Lower leg skin (tissue), 4 donors: ENCODE measurements around the gene CCDC78. TPM values are rescaled to one million over a fixed set of nuclear protein-coding genes. Genes with fewer than 3 reads are reported as not detected.

Source experiments
- DNase-seq, 2 donors: peaks; one replicate each; pipeline ENCODE4 v3.0.0-alpha.2; 2019; ENCODE audit warnings: low spot score in 2 of 2
- H3K4me3 ChIP-seq: fragments of 200-600 bp; sonication (generic); 2 replicates; pipeline ENCODE4 v1.5.1; 2017; ENCODE audit warnings: mild to moderate bottlenecking, low read depth; ENCODE audit not compliant: poor library complexity, severe bottlenecking
- CTCF ChIP-seq, 3 donors: fragments of 450-650 bp; IDR thresholded peaks; one replicate each; pipeline ENCODE4 v1.5.1; 2016; ENCODE audit warnings: antibody characterized with exemption in 3 of 3, mild to moderate bottlenecking in 3 of 3, moderate library complexity in 2 of 3
- POLR2A ChIP-seq, 2 donors: fragments of 450-650 bp; IDR thresholded peaks; one replicate each; pipeline ENCODE4 v1.6.1; 2016 to 2017; ENCODE audit warnings: antibody characterized with exemption in 2 of 2, mild to moderate bottlenecking in 1 of 2, moderate library complexity in 1 of 2
- WGBS, 2 donors: methylation state at CpG; one replicate each; pipeline ENCODE4 v1.1.5; 2018; 5-methylcytosine and 5-hydroxymethylcytosine counted together
- intact Hi-C: fragments of 100-400 bp; cut with DNase I; formaldehyde crosslinking; loops from one replicate; pipeline ENCODE4 v1.15.0; 2023; ENCODE audit warnings: low total_unique reads
- total RNA-seq, 4 donors: library from RNA; depleted of rRNA; stranded (reverse); fragments of >200 nt; gene quantifications; one replicate each; pipeline ENCODE4 v1.1.0, GENCODE V29; 2016

CCDC78 gene
- total RNA-seq, 4 donors from 2014 or later: 0.52 to 0.55 TPM; not detected in 2

- 62 to 72% methylated on average over 7 of the region's 7 CpGs for WGBS, 2 donors
- no peak for DNase-seq
- intact Hi-C loops: no loop called here
- H3K4me3 ChIP-seq: no peak overlapping the region
- TF ChIP-seq CTCF (IDR thresholded peaks at IDR 0.05): no peak
- TF ChIP-seq POLR2A (IDR thresholded peaks at IDR 0.05): no peak
Observed at GRCh38 chr16:725041-725376, 1.2 kb downstream of the CCDC78 start.

- no peak for DNase-seq
- WGBS, 2 donors: 52 to 80% methylated on average over 1 to 17 of the region's 29 CpGs
- no peak for TF ChIP-seq POLR2A (IDR thresholded peaks at IDR 0.05)
- TF ChIP-seq CTCF (IDR thresholded peaks at IDR 0.05): no peak
- no peak overlapping the region for H3K4me3 ChIP-seq
- intact Hi-C loops: no loop called here
Observed at GRCh38 chr16:724188-725040, 1.8 kb downstream of the CCDC78 start.

GRCh38 chr16:723695-724094 is 2.5 kb downstream of the CCDC78 start:
- TF ChIP-seq CTCF (IDR thresholded peaks at IDR 0.05) (no peak), POLR2A (IDR thresholded peaks at IDR 0.05) (no peak)
- no peak overlapping the region for H3K4me3 ChIP-seq
- intact Hi-C loops: no loop called here
- 79 to 80% methylated on average over 9 of the region's 9 CpGs for WGBS, 2 donors
- no peak for DNase-seq

DNA sequence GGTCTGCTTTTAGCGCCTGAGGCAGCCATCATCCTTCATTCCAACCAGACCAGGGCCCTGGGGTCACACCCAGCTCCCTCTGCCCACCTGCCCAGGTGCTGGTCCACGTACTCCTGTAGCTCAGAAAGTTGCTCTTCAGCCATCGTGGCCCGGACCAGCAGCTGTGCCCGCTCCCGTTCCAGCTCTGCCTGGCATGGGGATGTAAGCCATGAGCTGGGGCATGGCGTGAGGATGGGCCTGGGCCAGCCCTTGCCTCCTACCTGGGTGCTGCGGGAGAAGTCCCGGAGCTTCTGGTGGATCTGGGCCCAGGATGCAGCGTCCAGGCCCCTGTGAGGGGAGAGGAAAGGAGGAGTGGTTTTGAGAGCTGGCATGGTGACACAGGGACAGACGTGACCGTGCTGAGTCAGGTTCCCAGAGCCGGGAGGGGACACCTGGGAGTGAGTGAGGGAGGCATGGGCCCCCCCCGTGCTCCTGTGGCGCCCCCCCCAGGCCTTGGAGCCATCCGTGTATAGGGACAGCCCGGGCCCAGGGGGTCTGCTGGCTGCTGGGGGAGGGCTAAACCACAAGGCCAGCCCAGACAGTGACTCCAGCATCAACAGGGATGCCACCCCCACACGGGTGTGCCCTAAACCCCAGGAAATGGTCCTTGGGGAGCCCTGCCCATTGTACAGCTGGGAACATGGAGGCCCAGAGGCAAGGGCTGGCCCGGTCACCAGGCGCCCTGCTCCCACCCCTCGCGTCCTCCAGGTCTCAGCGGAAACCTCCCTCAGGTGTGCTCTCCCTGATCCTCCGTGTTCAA is 3.2 kb downstream of the CCDC78 start:
- TF ChIP-seq POLR2A (IDR thresholded peaks at IDR 0.05) (no peak), CTCF (IDR thresholded peaks at IDR 0.05) (no peak)
- 73 to 80% methylated on average over 23 to 24 of the region's 24 CpGs for WGBS, 2 donors
- intact Hi-C loops: no loop called here
- no peak overlapping the region for H3K4me3 ChIP-seq
- no peak for DNase-seq

DNA sequence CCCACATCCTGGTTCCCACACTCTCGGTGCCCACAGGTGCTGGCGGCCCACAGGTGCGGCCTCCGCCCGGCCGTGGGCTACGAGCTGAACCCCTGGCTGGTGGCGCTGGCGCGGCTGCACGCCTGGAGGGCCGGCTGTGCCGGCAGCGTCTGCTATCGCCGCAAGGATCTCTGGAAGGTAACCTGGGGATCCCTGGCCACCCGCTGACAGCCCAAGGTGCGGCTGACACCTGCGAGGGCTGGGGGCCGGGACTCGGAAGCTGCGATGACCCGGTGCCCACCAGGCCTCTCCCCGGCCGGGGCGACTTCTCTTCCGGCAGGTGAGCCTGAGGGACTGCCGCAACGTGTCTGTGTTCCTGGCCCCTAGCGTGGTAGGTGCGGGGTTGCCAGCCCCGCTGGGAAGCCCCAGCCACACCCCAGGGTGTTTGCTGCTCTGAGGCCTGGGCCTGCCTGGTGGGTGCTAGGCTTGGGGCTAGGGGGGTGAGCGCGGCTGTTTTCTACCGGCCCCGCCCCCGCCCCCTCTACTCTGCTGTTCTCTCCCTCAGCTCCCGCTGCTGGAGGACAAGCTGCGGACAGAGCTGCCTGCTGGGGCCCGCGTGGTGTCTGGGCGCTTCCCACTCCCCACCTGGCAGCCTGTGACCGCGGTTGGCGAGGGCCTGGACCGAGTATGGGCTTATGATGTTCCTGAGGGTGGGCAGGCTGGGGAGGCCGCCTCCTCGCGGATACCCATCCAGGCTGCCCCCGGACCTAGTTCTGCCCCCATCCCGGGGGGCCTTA is 4.3 kb downstream of the CCDC78 start:
- H3K4me3 ChIP-seq: no peak overlapping the region
- 73 to 75% methylated on average over 15 to 48 of the region's 51 CpGs for WGBS, 2 donors
- DNase-seq: no peak
- intact Hi-C loops: no loop called here
- no peak for TF ChIP-seq CTCF (IDR thresholded peaks at IDR 0.05)
- no peak for TF ChIP-seq POLR2A (IDR thresholded peaks at IDR 0.05)
